NCI-H1930 (cell line): ENCODE measurements around the gene GTF3C1.

Source experiments
- DNase-seq, 2 experiments: peaks; one replicate each; lab custom pipeline; 2025; lab: John Stamatoyannopoulos, UW

The GTF3C1 gene

DNA sequence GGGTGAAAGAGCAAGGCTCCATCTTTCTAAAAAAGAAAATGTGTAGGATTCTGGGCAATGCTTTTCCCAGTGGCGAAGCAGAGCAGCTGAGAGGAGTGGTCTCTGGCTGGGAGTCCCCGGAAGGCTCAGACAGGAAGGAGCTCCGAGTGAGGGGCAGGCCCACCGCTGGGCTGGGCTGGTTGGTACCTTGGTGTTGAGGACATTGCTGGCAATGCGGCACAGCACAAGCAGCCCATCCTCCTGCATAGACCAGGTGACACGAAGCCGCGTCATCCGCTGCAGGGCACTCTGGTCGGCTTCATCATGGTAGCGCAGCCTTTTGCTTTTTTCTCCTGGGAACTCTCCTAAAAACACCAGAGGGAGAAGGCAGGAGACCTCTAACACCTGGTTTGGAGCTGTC lies 63.9 kb downstream of the GTF3C1 start:
- DNase-seq = no peak

DNA sequence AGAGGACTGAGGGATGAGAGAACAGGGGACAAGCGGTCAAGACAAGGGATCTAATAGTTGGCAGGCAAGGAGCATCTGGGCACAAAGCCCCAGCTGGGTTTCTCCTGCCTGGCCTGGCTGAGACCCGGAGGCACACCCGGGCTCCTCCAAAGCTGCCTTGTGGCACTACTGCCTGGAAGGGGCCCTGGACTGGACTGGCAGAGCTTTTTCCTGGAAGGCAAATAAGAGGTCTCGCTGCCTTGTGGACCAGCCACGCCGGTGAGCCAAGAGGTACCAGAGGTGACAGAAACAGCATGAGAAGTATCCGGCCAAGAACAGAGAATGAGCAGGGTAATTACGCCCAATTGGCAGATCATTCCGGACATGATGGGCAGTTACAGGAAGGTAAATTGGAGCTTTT lies 64.6 kb downstream of the GTF3C1 start:
- no peak for DNase-seq

- no peak for DNase-seq
Observed at GRCh38 chr16:27483624-27484023, 66.1 kb downstream of the GTF3C1 start.

GRCh38 chr16:27483088-27483437 lies 66.7 kb downstream of the GTF3C1 start:
- no peak for DNase-seq

GRCh38 chr16:27482397-27483087 lies 67.2 kb downstream of the GTF3C1 start:
- no peak for DNase-seq

- no peak for DNase-seq
Observed at GRCh38 chr16:27481282-27481934, 68.3 kb downstream of the GTF3C1 start.

DNA sequence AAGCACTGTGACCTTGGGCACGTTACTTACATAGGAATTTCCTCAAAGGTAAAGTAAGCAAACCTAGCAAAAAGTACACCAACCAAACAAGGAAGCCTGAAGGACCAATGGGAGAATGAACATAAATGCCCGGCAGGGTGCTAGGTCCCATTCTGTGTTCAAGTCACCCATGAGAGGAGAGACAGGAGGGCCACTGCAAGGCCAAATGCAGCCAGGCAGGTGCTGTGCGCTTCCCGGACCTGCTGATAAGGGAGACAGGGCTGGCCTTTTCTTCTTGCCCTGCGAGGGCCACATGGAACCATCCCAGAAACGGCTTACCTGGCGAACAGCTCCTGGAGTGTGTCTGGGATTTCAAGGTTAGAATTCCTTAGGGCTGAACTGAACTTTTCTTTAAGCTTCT lies 69.0 kb downstream of the GTF3C1 start:
- DNase-seq = no peak

DNA sequence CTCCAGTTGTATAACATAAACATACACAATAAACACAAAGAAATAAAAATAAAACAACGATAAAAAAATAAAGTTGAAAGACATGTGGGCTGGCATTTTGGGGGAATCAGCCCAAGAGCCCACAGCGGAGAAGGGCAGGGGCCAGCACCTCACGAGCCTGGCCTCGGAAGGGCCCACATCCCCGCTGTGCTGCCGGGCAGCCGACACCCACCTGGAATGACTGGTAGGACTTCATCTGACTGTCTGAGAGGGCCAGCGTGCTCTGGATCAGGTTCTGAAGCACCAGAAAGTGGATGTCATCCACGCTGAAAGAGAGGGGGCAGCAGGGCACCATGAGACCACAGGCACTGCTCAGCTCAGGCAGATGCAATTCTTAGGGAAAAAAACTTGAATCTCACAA lies 73.5 kb downstream of the GTF3C1 start:
- no peak for DNase-seq

GRCh38 chr16:27475561-27475960 lies 74.2 kb downstream of the GTF3C1 start:
- DNase-seq = no peak

DNA sequence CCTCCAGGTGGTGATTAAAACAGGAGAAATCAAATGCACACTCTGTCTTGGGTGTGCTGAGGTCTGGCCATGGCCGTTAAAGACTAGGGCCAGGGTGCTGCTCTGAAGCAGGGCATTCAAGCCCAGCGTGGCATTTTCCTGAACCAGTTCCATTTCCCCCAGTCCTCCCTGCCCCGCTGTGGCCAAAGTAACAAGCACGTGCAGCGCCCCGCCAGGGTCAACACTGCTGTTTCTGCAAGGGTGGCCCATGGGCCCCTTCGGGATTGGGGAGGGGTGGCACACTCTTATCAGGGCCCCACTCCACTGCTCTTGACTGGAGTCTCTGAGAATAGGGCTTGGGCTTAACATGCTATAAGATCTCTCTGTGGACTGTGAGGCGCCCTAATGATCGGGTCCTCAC lies 74.8 kb downstream of the GTF3C1 start:
- DNase-seq = no peak

- no peak for DNase-seq
Observed at GRCh38 chr16:27474041-27474440, 75.7 kb downstream of the GTF3C1 start.

DNA sequence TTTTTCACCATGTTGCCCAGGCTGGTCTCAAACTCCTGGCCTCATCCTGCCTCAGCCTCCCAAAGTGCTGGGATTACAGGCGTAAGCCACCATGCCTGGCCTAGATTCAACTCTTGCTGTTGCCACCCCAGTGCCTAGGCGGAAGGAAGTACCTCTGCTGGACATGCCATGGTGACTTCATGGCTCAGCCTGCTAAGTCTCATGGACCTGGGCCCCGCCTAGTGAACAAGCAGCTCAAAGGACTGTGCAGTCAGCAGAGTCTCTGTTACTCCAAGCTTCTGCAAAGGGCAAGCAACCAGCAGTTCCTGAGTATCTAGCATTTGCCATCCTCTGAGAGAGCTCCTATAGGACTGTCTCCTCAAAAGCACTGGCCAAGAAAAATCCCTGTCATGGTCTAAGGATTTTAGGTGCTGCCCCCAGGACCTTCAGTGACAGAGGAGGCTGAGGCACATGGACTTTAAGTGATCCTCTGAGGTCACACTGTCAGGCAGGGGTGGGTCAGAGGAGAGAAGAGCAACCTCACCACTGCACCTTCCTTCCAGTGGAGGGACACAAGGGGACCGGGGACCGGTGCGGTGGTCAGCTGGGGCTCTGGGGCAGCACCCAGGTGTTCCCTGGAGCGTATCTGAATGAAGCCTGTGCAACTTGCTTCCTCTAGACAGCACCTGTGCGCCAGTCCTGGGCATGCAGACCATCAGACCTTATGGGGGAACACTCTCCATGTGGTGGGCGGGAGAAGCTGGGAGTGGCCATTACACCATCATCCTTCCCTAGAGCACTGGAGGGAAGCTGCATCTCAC lies 76.4 kb downstream of the GTF3C1 start:
- DNase-seq = no peak

- no peak for DNase-seq
Observed at GRCh38 chr16:27472091-27473020, 77.4 kb downstream of the GTF3C1 start.

DNA sequence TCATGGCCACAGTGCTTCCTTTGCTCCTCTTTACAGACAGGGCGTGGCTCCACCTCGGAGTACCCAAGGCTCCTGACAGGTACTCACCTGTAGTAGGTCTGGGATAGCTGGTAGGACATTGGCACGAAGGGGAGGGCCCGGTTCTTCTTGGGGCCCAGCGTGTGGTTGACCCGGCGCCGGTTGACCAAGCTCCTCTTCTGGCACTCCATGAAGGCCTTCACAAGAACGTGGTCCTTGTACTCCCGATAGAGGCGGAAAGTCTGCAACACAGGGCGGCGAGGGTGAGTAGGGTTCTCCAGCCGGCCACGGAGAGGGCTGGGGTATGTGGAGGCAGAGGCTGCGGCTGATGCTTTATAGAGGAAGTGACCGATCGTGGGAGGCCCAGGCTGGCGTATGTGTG lies 78.1 kb downstream of the GTF3C1 start:
- no peak for DNase-seq

- no peak for DNase-seq
Observed at GRCh38 chr16:27470567-27471431, 78.9 kb downstream of the GTF3C1 start.

- no peak for DNase-seq
Observed at GRCh38 chr16:27468941-27469531, 80.7 kb downstream of the GTF3C1 start.

DNA sequence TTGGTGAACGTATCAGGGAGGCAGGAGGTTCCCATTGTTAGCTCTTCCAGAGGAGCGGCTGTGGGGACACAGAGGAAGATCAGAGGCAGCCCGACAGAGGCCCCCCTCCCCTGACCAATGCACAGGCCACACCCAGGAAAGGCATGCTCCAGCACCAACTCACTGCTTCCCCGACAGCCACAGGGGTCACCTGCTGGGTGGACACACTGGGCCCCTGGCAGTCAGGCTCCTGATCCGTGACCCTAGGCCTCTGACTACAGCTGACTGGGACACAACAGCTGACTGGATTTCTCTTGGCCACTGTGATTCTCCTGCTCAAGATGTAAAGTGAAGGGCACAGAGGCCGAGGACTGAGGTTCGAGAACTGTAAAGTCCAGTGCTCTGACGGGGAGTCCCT lies 84.2 kb downstream of the GTF3C1 start:
- DNase-seq = no peak

DNA sequence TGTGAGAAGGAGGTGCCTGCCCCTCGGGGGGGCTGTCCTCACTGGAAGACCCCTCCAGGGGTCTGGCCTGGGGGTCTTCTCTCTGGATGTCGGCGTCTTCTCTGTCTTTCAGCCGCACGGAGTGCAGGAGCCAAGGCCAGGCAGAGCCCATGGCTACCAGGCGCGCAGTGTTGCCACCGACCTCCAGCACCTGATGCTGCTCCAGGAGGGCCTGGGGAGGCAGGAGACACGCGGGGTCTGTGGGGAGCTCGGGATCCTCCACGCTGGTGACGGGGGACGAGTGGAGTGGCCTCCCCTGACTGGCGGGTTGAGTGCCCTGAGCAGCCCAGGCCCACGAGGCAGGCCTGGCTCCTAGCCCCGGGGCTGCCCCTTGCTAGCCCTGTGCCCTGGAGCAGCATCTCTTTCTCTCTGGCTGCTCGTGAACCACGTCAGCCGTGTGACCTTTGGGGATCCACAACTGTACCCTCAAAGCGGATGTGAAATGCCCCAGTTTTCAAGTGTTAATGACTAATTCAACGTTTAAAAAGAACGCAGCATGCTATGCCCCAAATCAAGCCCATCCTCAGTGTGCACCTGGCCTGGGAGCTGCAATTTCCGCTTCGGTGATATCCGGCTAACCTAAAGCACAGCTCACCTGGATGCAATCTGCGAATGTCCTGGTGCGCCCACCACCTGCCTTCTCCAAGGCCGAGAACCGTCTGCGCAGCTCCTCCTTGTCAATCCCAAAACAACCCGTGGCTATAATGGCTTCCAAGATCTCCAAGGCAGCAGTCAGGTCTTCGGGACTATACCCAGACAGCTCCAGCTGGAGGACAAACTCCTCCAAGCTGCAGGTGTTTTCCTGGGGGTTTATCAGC lies 84.9 kb downstream of the GTF3C1 start:
- no peak for DNase-seq

DNA sequence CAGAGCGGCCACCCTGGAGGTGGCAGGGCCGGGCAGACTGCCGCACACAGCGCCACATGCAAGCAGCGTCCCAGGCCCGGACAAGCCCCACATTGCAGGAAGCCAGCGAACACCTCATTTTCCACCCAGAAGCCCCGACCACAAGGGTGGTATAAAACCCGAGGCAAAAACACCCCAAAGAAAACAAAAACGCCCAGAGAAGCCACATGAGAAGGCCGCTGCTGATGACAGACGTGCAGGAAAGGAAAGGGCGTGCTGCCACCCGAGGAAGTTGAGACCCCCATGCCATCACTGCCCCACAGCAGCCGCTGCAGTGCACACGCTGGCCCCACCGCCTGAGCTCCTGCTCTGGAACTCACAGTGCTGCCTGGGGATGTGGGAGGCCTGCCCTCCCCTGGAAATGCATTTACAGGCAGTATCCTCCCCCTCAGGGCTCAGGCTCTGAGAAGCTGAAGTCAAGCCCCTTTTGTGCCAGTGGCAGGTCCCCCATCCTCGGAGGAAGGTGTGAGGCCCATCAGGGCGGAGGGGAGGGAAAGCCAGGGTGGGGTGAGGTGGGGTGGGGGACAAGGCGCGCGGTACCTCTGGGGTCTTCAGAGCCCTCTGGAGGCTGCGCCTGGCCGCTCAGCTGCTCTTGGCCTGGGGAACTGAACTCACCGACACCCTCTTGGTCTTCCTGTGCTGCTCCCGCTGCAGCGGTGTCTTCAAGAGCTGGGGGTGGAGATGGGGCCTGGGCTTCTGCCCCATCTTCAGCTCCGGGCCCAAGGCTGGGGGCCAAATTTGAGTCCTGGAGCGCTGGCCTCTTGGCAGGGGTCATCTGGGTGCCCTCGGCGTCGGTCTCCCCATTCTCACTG lies 85.7 kb downstream of the GTF3C1 start:
- DNase-seq = no peak
